HEK293 (cell line): ENCODE measurements around the gene SNAP23.

Experiments used
- KLF10 ChIP-seq: fragments of 450-650 bp; IDR thresholded peaks from 2 replicates; pipeline ENCODE4 v1.5.1; 2018; ENCODE audit warnings: missing biosample characterization, mild to moderate bottlenecking, missing genetic modification characterization
- RBAK ChIP-seq: fragments of 450-650 bp; formaldehyde crosslinking; IDR thresholded peaks from 2 replicates; pipeline ENCODE4 v1.5.1; 2016; ENCODE audit warnings: missing biosample characterization, missing genetic modification characterization
- SCRT1 ChIP-seq: fragments of 450-650 bp; formaldehyde crosslinking; IDR thresholded peaks from 2 replicates; pipeline ENCODE4 v1.5.1; 2016; ENCODE audit warnings: missing biosample characterization, missing genetic modification characterization, borderline replicate concordance
- SP7 ChIP-seq: fragments of 450-650 bp; formaldehyde crosslinking; IDR thresholded peaks from 2 replicates; pipeline ENCODE4 v1.5.1; 2016; ENCODE audit warnings: missing biosample characterization, missing genetic modification characterization
- ZBTB1 ChIP-seq: fragments of 450-650 bp; formaldehyde crosslinking; IDR thresholded peaks from 2 replicates; pipeline ENCODE4 v1.5.1; 2016; ENCODE audit warnings: missing biosample characterization, missing genetic modification characterization
- ZBTB7A ChIP-seq: fragments of 450-650 bp; formaldehyde crosslinking; IDR thresholded peaks from 2 replicates; pipeline ENCODE4 v1.5.1; 2016; ENCODE audit warnings: low read depth, missing biosample characterization, missing genetic modification characterization
- ZFP37 ChIP-seq: fragments of 450-650 bp; formaldehyde crosslinking; IDR thresholded peaks from 2 replicates; pipeline ENCODE4 v1.5.1; 2016; ENCODE audit warnings: missing biosample characterization, missing genetic modification characterization
- ZFP69B ChIP-seq: fragments of 450-650 bp; formaldehyde crosslinking; IDR thresholded peaks from 2 replicates; pipeline ENCODE4 v1.5.1; 2016; ENCODE audit warnings: missing biosample characterization, missing genetic modification characterization
- ZIC2 ChIP-seq: fragments of 450-650 bp; formaldehyde crosslinking; IDR thresholded peaks from 2 replicates; pipeline ENCODE4 v1.5.1; 2016; ENCODE audit warnings: missing biosample characterization, missing genetic modification characterization
- ZNF114 ChIP-seq: fragments of 450-650 bp; formaldehyde crosslinking; IDR thresholded peaks from 2 replicates; pipeline ENCODE4 v1.5.0; 2017; ENCODE audit warnings: missing biosample characterization, missing genetic modification characterization
- ZNF501 ChIP-seq: fragments of 450-650 bp; formaldehyde crosslinking; IDR thresholded peaks from 2 replicates; pipeline ENCODE4 v1.5.1; 2016; ENCODE audit warnings: missing biosample characterization, missing genetic modification characterization
- ZNF521 ChIP-seq: fragments of 450-650 bp; formaldehyde crosslinking; IDR thresholded peaks from 2 replicates; pipeline ENCODE4 v1.5.1; 2017; ENCODE audit warnings: missing biosample characterization, mild to moderate bottlenecking, missing genetic modification characterization
- ZNF529 ChIP-seq: fragments of 450-650 bp; formaldehyde crosslinking; IDR thresholded peaks from 2 replicates; pipeline ENCODE4 v1.5.1; 2017; ENCODE audit warnings: missing genetic modification characterization, missing biosample characterization; ENCODE audit not compliant: insufficient replicate concordance
- ZNF548 ChIP-seq: fragments of 450-650 bp; formaldehyde crosslinking; IDR thresholded peaks from 2 replicates; pipeline ENCODE4 v1.5.1; 2016; ENCODE audit warnings: missing biosample characterization, missing genetic modification characterization
- ZNF555 ChIP-seq: fragments of 450-650 bp; formaldehyde crosslinking; conservative IDR thresholded peaks from 2 replicates; pipeline ENCODE4 v1.5.1; 2017; ENCODE audit warnings: missing biosample characterization, mild to moderate bottlenecking, missing genetic modification characterization, inconsistent platforms
- ZNF621 ChIP-seq: fragments of 450-650 bp; formaldehyde crosslinking; IDR thresholded peaks from 2 replicates; pipeline ENCODE4 v1.5.1; 2017; ENCODE audit warnings: missing biosample characterization, missing genetic modification characterization
- ZNF623 ChIP-seq: fragments of 450-650 bp; formaldehyde crosslinking; IDR thresholded peaks from 2 replicates; pipeline ENCODE4 v1.5.1; 2016; ENCODE audit warnings: missing biosample characterization, missing genetic modification characterization
- ZNF654 ChIP-seq: fragments of 450-650 bp; formaldehyde crosslinking; IDR thresholded peaks from 2 replicates; pipeline ENCODE4 v1.5.1; 2016; ENCODE audit warnings: low read depth, missing biosample characterization, missing genetic modification characterization
- ZNF701 ChIP-seq: fragments of 450-650 bp; formaldehyde crosslinking; IDR thresholded peaks from 2 replicates; pipeline ENCODE4 v1.5.1; 2016; ENCODE audit warnings: missing biosample characterization, missing genetic modification characterization
- ZNF791 ChIP-seq: fragments of 450-650 bp; formaldehyde crosslinking; IDR thresholded peaks from 2 replicates; pipeline ENCODE4 v1.5.1; 2016; ENCODE audit warnings: missing biosample characterization, missing genetic modification characterization
- TF ChIP-seq, protein P1 (sequence below): fragments of 450-650 bp; formaldehyde crosslinking; IDR thresholded peaks from 2 replicates; pipeline ENCODE4 v1.5.0; 2017; ENCODE audit warnings: missing biosample characterization, missing genetic modification characterization, borderline replicate concordance
- TF ChIP-seq, protein P2 (sequence below): fragments of 450-650 bp; formaldehyde crosslinking; IDR thresholded peaks from 2 replicates; pipeline ENCODE4 v1.5.1; 2017; ENCODE audit warnings: missing biosample characterization, missing genetic modification characterization
- TF ChIP-seq, protein P3 (sequence below): fragments of 450-650 bp; formaldehyde crosslinking; IDR thresholded peaks from 2 replicates; pipeline ENCODE4 v1.5.1; 2016; ENCODE audit warnings: missing biosample characterization, missing genetic modification characterization
- TF ChIP-seq, protein P4 (sequence below): fragments of 450-650 bp; formaldehyde crosslinking; IDR thresholded peaks from 2 replicates; pipeline ENCODE4 v1.5.1; 2016; ENCODE audit warnings: missing biosample characterization, missing genetic modification characterization
- TF ChIP-seq, protein P5 (sequence below): fragments of 450-650 bp; formaldehyde crosslinking; IDR thresholded peaks from 2 replicates; pipeline ENCODE4 v1.5.1; 2016; ENCODE audit warnings: missing biosample characterization, missing genetic modification characterization
- TF ChIP-seq, protein P6 (sequence below): fragments of 450-650 bp; formaldehyde crosslinking; IDR thresholded peaks from 2 replicates; pipeline ENCODE4 v1.5.1; 2016; ENCODE audit warnings: missing biosample characterization, missing genetic modification characterization

Gene SNAP23

DNA sequence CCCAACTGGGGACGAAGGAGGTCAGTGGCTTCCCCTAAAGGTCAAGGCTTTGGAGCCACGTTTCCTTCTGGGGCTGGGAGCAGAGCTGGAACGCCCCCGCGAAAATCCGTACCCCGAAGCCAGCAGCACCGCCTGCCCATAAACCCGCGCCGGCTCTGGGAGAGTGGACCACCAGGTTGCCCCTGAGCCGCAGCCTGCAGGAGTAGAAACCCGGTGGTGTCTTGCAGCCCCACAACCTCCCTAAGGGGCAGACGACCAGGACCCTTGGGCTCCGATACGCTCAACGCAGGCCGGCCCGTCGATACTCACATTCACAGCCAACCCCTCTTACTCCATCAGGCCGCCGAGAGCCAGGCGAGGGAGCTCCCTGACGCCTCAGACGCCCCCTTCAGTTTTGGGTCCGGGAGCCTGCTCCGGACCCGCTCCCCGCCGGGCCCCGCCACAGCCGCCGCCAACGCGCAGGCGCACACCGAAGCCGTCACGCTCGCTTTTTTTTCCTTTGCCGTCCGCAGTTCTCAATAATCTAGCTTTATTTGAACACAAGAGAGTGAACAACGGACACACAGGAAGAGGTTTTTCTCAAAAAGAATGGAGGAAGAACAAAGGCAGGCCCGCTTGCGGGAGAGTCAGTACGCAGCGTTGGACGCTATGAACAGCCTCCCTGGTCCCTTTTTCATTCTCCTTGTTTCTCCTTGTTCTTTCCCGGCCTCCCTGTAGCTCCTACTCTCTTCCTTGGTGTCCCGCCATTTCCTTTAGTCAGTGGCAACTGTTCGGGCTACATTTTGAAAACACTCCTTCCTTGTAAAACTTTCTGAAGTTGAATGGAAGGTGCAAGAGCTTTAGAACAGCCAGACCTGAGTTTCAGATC lies 4.5 kb upstream of the SNAP23 start, which contains the start of gene ZNF106 (continued):
- no peak for TF ChIP-seq ZNF701 (tag by site-specific recombination)
- TF ChIP-seq RBAK = no peak
- no peak for TF ChIP-seq ZNF654 (tag by site-specific recombination)
- peak; percentile 63; the same call in 1 of the 2 replicates for TF ChIP-seq ZFP69B
- TF ChIP-seq ZBTB7A (tag by site-specific recombination) = no peak
- TF ChIP-seq, protein P1, sequence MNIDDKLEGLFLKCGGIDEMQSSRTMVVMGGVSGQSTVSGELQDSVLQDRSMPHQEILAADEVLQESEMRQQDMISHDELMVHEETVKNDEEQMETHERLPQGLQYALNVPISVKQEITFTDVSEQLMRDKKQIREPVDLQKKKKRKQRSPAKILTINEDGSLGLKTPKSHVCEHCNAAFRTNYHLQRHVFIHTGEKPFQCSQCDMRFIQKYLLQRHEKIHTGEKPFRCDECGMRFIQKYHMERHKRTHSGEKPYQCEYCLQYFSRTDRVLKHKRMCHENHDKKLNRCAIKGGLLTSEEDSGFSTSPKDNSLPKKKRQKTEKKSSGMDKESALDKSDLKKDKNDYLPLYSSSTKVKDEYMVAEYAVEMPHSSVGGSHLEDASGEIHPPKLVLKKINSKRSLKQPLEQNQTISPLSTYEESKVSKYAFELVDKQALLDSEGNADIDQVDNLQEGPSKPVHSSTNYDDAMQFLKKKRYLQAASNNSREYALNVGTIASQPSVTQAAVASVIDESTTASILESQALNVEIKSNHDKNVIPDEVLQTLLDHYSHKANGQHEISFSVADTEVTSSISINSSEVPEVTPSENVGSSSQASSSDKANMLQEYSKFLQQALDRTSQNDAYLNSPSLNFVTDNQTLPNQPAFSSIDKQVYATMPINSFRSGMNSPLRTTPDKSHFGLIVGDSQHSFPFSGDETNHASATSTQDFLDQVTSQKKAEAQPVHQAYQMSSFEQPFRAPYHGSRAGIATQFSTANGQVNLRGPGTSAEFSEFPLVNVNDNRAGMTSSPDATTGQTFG (tag by site-specific recombination) = no peak
- TF ChIP-seq, protein P2, sequence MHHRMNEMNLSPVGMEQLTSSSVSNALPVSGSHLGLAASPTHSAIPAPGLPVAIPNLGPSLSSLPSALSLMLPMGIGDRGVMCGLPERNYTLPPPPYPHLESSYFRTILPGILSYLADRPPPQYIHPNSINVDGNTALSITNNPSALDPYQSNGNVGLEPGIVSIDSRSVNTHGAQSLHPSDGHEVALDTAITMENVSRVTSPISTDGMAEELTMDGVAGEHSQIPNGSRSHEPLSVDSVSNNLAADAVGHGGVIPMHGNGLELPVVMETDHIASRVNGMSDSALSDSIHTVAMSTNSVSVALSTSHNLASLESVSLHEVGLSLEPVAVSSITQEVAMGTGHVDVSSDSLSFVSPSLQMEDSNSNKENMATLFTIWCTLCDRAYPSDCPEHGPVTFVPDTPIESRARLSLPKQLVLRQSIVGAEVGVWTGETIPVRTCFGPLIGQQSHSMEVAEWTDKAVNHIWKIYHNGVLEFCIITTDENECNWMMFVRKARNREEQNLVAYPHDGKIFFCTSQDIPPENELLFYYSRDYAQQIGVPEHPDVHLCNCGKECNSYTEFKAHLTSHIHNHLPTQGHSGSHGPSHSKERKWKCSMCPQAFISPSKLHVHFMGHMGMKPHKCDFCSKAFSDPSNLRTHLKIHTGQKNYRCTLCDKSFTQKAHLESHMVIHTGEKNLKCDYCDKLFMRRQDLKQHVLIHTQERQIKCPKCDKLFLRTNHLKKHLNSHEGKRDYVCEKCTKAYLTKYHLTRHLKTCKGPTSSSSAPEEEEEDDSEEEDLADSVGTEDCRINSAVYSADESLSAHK (tag by site-specific recombination) = no peak
- TF ChIP-seq ZFP37 (tag by site-specific recombination) = 0 out of 2 replicates have a peak, but pooled peaks have one; percentile 32
- TF ChIP-seq ZNF791 = no peak
- no peak for TF ChIP-seq SCRT1
- TF ChIP-seq ZNF114 (tag by site-specific recombination) = no peak
- TF ChIP-seq, protein P3, sequence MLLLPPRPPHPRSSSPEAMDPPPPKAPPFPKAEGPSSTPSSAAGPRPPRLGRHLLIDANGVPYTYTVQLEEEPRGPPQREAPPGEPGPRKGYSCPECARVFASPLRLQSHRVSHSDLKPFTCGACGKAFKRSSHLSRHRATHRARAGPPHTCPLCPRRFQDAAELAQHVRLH (tag by site-specific recombination) = no peak
- no peak for TF ChIP-seq ZNF555 (tag by site-specific recombination)
- TF ChIP-seq KLF10 (tag by site-specific recombination) = peak; percentile 71
- TF ChIP-seq ZNF621 (tag by site-specific recombination) = no peak
- TF ChIP-seq, protein P4, sequence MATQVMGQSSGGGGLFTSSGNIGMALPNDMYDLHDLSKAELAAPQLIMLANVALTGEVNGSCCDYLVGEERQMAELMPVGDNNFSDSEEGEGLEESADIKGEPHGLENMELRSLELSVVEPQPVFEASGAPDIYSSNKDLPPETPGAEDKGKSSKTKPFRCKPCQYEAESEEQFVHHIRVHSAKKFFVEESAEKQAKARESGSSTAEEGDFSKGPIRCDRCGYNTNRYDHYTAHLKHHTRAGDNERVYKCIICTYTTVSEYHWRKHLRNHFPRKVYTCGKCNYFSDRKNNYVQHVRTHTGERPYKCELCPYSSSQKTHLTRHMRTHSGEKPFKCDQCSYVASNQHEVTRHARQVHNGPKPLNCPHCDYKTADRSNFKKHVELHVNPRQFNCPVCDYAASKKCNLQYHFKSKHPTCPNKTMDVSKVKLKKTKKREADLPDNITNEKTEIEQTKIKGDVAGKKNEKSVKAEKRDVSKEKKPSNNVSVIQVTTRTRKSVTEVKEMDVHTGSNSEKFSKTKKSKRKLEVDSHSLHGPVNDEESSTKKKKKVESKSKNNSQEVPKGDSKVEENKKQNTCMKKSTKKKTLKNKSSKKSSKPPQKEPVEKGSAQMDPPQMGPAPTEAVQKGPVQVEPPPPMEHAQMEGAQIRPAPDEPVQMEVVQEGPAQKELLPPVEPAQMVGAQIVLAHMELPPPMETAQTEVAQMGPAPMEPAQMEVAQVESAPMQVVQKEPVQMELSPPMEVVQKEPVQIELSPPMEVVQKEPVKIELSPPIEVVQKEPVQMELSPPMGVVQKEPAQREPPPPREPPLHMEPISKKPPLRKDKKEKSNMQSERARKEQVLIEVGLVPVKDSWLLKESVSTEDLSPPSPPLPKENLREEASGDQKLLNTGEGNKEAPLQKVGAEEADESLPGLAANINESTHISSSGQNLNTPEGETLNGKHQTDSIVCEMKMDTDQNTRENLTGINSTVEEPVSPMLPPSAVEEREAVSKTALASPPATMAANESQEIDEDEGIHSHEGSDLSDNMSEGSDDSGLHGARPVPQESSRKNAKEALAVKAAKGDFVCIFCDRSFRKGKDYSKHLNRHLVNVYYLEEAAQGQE (tag by site-specific recombination) = no peak
- TF ChIP-seq ZIC2 (tag by site-specific recombination) = peak; percentile 30; the same call in 1 of the 2 replicates
- TF ChIP-seq ZNF501 (tag by site-specific recombination) = peak; percentile 69; the same call in 1 of the 2 replicates
- no peak for TF ChIP-seq ZNF529
- TF ChIP-seq ZNF548 (tag by site-specific recombination) = no peak
- TF ChIP-seq ZBTB1 (tag by site-specific recombination) = no peak
- no peak for TF ChIP-seq ZNF623
- TF ChIP-seq, protein P5, sequence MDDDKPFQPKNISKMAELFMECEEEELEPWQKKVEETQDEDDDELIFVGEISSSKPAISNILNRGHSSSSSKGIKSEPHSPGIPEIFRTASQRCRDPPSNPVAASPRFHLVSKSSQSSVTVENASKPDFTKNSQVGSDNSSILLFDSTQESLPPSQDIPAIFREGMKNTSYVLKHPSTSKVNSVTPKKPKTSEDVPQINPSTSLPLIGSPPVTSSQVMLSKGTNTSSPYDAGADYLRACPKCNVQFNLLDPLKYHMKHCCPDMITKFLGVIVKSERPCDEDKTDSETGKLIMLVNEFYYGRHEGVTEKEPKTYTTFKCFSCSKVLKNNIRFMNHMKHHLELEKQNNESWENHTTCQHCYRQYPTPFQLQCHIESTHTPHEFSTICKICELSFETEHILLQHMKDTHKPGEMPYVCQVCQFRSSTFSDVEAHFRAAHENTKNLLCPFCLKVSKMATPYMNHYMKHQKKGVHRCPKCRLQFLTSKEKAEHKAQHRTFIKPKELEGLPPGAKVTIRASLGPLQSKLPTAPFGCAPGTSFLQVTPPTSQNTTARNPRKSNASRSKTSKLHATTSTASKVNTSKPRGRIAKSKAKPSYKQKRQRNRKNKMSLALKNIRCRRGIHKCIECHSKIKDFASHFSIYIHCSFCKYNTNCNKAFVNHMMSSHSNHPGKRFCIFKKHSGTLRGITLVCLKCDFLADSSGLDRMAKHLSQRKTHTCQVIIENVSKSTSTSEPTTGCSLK (tag by site-specific recombination) = no peak
- no peak for TF ChIP-seq ZNF521 (tag by site-specific recombination)
- TF ChIP-seq SP7 = peak; percentile 77
- TF ChIP-seq, protein P6, sequence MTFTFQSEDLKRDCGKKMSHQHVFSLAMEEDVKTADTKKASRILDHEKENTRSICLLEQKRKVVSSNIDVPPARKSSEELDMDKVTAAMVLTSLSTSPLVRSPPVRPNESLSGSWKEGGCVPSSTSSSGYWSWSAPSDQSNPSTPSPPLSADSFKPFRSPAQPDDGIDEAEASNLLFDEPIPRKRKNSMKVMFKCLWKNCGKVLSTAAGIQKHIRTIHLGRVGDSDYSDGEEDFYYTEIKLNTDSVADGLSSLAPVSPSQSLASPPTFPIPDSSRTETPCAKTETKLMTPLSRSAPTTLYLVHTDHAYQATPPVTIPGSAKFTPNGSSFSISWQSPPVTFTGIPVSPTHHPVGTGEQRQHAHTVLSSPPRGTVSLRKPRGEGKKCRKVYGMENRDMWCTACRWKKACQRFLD = no peak
